ENCODE results near the gene TCF7L1.

TCF7L1 gene

DNA sequence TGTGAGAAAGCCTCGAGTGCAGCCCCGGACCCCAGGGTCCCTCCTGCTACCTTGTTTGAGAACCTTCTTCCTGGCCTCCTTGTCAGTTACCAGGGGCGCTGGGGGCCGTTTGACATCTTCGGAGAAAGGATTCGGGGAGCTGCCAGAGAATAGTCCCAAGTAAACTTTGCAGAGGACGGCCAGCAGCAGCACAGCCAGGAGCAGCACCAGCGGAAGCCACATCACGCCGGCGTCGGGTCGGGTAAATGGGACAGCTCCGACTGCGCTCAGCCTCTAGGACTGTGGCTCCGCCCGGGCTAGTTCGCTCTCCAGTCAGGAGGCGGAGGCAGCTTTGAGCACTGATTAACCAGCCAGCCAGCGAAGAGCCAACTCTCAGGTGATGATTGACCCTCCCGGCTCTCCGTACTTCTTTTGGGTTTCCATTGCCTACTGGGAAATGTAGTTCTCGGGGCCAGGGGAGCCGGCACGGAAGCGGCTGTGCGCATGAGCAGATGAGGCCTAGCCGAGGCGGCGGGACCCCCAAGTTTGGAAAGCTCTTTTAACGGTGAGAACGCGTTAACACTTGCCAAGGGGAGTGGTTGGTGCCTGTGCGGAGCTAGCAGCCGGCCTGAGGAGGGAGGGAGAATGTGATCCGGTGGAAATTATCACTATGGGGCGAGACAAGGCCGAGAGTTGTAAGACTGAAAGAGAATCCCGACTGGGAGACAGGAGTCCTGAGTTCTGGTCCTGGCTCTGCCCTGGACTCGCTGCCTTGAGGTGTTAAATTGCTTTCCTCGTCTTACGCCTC, 221.3 kb downstream of the TCF7L1 start, which contains the start of the genes ELMOD3 and RETSAT:
ELMOD3 (plus strand) TSS at position 484 of the 787 bp plus-strand sequence. CDS start 2,430 bp downstream, outside the sequence.
RETSAT (minus strand) TSS at position 243 of the 787 bp plus-strand sequence; CDS start at position 222, 21 bp downstream.
- DNase-seq (ENCODE audit: low read depth in 2 of 2), result peak; percentile 93 to 94

GRCh38 chr2:85355073-85355410, 221.8 kb downstream of the TCF7L1 start:
- DNase-seq (ENCODE audit: low read depth in 2 of 2), result no peak

GRCh38 chr2:85355521-85355920, 222.3 kb downstream of the TCF7L1 start:
- no peak for DNase-seq (ENCODE audit: low read depth in 2 of 2)

DNA sequence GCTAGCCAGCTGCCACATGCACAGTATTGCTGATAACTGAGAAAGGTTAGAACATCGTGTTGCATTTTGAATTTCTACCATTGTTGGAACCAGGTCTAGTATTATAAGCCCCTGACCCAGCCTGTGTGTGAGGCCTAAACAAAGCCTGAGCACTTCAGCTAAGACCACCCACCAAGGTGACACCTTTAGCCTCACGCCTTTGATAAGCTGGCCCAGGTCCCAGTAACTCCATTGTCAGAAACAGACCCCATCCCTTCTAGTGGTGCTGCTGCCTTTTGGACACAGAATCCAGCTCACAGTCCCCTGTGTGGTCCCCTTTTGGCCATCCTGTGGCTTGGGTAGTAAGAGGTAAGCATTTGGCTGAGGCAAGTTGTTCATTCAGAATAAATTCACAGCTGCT, 223.0 kb downstream of the TCF7L1 start:
- DNase-seq (ENCODE audit: low read depth in 2 of 2), result no peak

DNA sequence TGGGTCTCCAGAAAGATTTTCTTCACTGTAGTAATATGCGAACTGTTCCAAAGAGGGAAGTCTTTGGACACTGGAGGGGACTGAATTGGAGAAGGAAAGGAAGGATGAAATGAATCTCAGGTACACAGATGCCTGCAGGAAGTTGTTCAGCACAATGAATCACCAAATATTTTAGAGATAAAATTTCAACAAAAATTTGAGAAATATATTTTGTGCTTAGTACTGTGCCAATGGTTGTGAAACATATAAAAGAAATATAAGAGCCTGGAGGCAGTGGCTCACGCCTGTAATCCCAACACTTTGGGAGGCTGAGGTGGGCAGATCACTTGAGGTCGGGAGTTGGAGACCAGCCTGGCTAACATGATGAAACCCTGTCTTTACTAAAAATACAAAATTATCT, 224.5 kb downstream of the TCF7L1 start:
- no peak for DNase-seq (ENCODE audit: low read depth in 2 of 2)
